Activated CD4-positive, alpha-beta T cell treated with anti-CD3 and anti-CD28 coated beads, Interleukin-2, amount 10 ng/mL, durations not matched to agents 7 days and 5 days (primary cell): ENCODE data around the gene TSPYL2. TPM values are rescaled to one million over a fixed set of nuclear protein-coding genes. Genes with fewer than 3 reads are reported as not detected.

Source experiments
- CTCF ChIA-PET: fragments of 350-600 bp; sonication (Branson Sonifier 250); formaldehyde crosslinking; loops from one replicate; lab custom pipeline; 2021; ENCODE audit warnings: antibody characterized with exemption; lab: Charles Lee
- POLR2A ChIA-PET: fragments of 350-600 bp; sonication (Branson Sonifier 250); formaldehyde crosslinking; loops from one replicate; lab custom pipeline; 2021; ENCODE audit warnings: antibody characterized with exemption; lab: Charles Lee
- DNase-seq: peaks from one replicate; pipeline ENCODE4 v3.0.0-alpha.2; 2020
- H3K27ac Mint-ChIP-seq: one replicate; pipeline ENCODE4 v1.8.0; 2021; ENCODE audit warnings: mild to moderate bottlenecking, moderate library complexity, mixed read lengths
- H3K27me3 Mint-ChIP-seq: one replicate; pipeline ENCODE4 v1.8.0; 2021; ENCODE audit warnings: mixed read lengths
- H3K36me3 Mint-ChIP-seq: one replicate; pipeline ENCODE4 v1.8.0; 2021; ENCODE audit warnings: low read depth, mixed read lengths
- H3K4me1 Mint-ChIP-seq: one replicate; pipeline ENCODE4 v1.8.0; 2021; ENCODE audit warnings: mixed read lengths
- H3K4me3 Mint-ChIP-seq: one replicate; pipeline ENCODE4 v1.8.0; 2021; ENCODE audit warnings: mild to moderate bottlenecking, moderate library complexity, mixed read lengths
- H3K9me3 Mint-ChIP-seq: one replicate; pipeline ENCODE4 v1.8.0; 2021; ENCODE audit warnings: mixed read lengths
- total RNA-seq, 2 experiments: library from RNA; stranded (reverse); gene quantifications; one replicate each; pipeline ENCODE4 v1.2.3, GENCODE V29; 2021

Gene TSPYL2
- total RNA-seq, 2 experiments from 2014 or later = 15.3 to 18.9 TPM

- Mint-ChIP-seq H3K36me3 (peaks cover 6% of the 10 kb centered on the region), H3K27me3 (no peaks in the 10 kb centered on the region), H3K9me3 (no peaks in the 10 kb centered on the region), H3K4me3 (no peak overlapping the region), H3K4me1 (peaks cover 15% of the 10 kb centered on the region), H3K27ac (peak overlapping the region; percentile 36)
- ChIA-PET CTCF (no interaction called here), POLR2A (no interaction called here)
- DNase-seq = no peak
Measured at GRCh38 chrX:53114864-53115549, 32.8 kb downstream of the TSPYL2 start.

- Mint-ChIP-seq H3K36me3 (peaks cover 6% of the 10 kb centered on the region), H3K4me3 (no peak overlapping the region), H3K9me3 (no peaks in the 10 kb centered on the region), H3K27me3 (no peaks in the 10 kb centered on the region), H3K27ac (peak overlapping the region; percentile 36), H3K4me1 (peaks cover 15% of the 10 kb centered on the region)
- CTCF ChIA-PET = no interaction called here
- POLR2A ChIA-PET = no interaction called here
- DNase-seq = no peak
Measured at GRCh38 chrX:53115550-53115874, 33.3 kb downstream of the TSPYL2 start.

GRCh38 chrX:53116101-53116500 is 33.9 kb downstream of the TSPYL2 start:
- ChIA-PET CTCF (no interaction called here), POLR2A (no interaction called here)
- no peak for DNase-seq
- Mint-ChIP-seq H3K36me3 (peaks cover 6% of the 10 kb centered on the region), H3K27ac (no peak overlapping the region), H3K4me3 (no peak overlapping the region), H3K4me1 (peaks cover 15% of the 10 kb centered on the region), H3K27me3 (no peaks in the 10 kb centered on the region), H3K9me3 (no peaks in the 10 kb centered on the region)

- peaks cover 6% of the 10 kb centered on the region for H3K4me1 Mint-ChIP-seq
- POLR2A ChIA-PET = no interaction called here
Measured at GRCh38 chrX:53122013-53122412, 39.8 kb downstream of the TSPYL2 start.

GRCh38 chrX:53125506-53125905 is 43.3 kb downstream of the TSPYL2 start:
- H3K27ac Mint-ChIP-seq = no peak overlapping the region
- H3K27me3 Mint-ChIP-seq = no peaks in the 10 kb centered on the region
- peaks cover 11% of the 10 kb centered on the region for H3K36me3 Mint-ChIP-seq
- peaks cover 2% of the 10 kb centered on the region for H3K9me3 Mint-ChIP-seq
- DNase-seq = no peak
- peaks cover 6% of the 10 kb centered on the region for H3K4me1 Mint-ChIP-seq
- ChIA-PET POLR2A (no interaction called here), CTCF (no interaction called here)
- H3K4me3 Mint-ChIP-seq = no peak overlapping the region

More at GRCh38 chrX:53122013-53122412, 39.8 kb downstream of the TSPYL2 start:
- no peak overlapping the region for H3K4me3 Mint-ChIP-seq
- no peak overlapping the region for H3K27ac Mint-ChIP-seq
- H3K27me3 Mint-ChIP-seq = no peaks in the 10 kb centered on the region
- no peak for DNase-seq
- H3K9me3 Mint-ChIP-seq = peaks cover 2% of the 10 kb centered on the region
- CTCF ChIA-PET = no interaction called here
- H3K36me3 Mint-ChIP-seq = peaks cover 16% of the 10 kb centered on the region

GRCh38 chrX:53126377-53126776 is 44.2 kb downstream of the TSPYL2 start:
- POLR2A ChIA-PET = no interaction called here
- Mint-ChIP-seq H3K4me3 (no peak overlapping the region), H3K27ac (no peak overlapping the region), H3K36me3 (peaks cover 11% of the 10 kb centered on the region), H3K9me3 (peaks cover 2% of the 10 kb centered on the region), H3K27me3 (no peaks in the 10 kb centered on the region), H3K4me1 (peaks cover 6% of the 10 kb centered on the region)
- DNase-seq = no peak
- CTCF ChIA-PET = no interaction called here

DNA sequence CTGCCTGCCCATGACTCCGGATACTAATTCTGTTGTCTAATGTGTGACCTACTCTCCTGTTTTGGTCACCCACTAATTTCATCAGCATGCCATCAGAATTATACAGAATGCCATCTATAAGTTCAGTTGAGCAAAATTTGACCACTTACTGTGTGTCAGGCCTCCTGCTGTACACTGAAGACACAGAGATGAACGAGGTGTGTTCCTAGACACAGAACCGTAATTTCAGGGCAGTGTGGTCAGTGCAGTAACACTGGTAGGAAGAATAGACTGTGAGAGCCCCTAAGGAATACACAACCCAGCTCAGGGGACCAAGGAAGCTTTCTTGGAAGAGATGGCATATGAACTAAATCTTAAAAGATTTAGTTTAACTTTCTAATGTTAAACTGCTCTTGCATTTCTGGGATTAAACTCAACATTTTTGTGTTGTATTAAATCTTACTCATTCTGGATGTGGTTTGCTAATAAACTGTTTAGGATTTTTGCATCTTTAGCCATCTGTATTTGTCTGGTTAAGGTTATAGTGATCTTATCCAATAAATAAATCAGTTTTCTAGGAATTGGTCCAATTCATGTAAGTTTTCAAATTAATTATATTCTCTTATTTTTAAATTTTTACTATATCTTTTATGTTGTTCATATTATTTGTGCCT is 46.1 kb downstream of the TSPYL2 start:
- POLR2A ChIA-PET = no interaction called here
- no peak overlapping the region for H3K27ac Mint-ChIP-seq
- CTCF ChIA-PET = no interaction called here
- peaks cover 6% of the 10 kb centered on the region for H3K4me1 Mint-ChIP-seq
- no peak overlapping the region for H3K4me3 Mint-ChIP-seq
- H3K36me3 Mint-ChIP-seq = peaks cover 11% of the 10 kb centered on the region
- no peaks in the 10 kb centered on the region for H3K27me3 Mint-ChIP-seq
- DNase-seq = no peak
- peaks cover 2% of the 10 kb centered on the region for H3K9me3 Mint-ChIP-seq

DNA sequence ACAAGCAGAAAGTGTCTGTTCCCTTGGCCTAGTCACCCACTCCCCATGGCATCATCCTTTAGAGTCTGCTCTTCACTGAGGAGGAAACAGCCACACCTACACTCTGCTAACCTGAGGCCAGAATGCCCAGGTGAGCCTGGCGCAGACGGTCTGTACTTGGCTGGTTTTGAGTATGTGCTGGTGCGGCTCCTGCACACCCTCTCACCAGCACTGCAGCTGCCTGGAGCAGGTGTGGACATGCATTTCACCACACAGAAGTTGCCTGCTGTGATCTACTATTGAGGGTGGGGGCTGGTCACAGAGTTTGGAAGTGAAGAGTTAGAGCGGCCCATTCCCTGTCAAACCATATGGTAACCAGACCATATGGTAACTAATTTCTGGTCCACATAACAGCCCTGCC is 51.2 kb downstream of the TSPYL2 start:
- no peak overlapping the region for H3K4me3 Mint-ChIP-seq
- no peak overlapping the region for H3K27ac Mint-ChIP-seq
- no peak for DNase-seq
- POLR2A ChIA-PET = no interaction called here
- H3K4me1 Mint-ChIP-seq = no peaks in the 10 kb centered on the region
- H3K9me3 Mint-ChIP-seq = no peaks in the 10 kb centered on the region
- H3K27me3 Mint-ChIP-seq = no peaks in the 10 kb centered on the region
- CTCF ChIA-PET = no interaction called here
- H3K36me3 Mint-ChIP-seq = no peaks in the 10 kb centered on the region

DNA sequence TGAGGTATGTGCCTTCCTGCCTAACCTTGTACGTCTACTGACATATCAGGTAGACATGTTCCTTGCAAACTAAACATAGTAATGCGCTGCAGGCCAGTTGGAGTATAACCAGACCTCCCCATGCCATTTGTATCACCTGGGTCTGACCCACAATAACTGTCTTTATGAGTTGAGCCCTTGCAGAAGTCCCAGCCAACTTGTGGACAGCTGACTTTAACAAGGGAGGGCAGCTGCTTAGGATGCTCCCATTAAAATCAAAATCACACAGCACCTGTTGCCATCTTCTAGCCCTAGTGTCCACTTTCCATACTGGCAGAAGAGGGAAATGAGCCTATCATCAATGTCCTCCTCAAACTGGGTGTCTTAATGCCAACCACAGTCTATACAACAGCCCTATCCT is 53.4 kb downstream of the TSPYL2 start:
- H3K9me3 Mint-ChIP-seq = no peaks in the 10 kb centered on the region
- no peak overlapping the region for H3K27ac Mint-ChIP-seq
- H3K4me3 Mint-ChIP-seq = no peak overlapping the region
- no peaks in the 10 kb centered on the region for H3K27me3 Mint-ChIP-seq
- H3K4me1 Mint-ChIP-seq = peaks cover 2% of the 10 kb centered on the region
- POLR2A ChIA-PET = no interaction called here
- CTCF ChIA-PET = interaction anchor here (1.1 kb wide), 1 partner anchor 24 kb away, joined by 3 read pairs; no protein-coding TSS in a partner anchor
- no peaks in the 10 kb centered on the region for H3K36me3 Mint-ChIP-seq
- no peak for DNase-seq

Other genes with a start within 250 kb of the TSPYL2 start
- gene XAGE3, start 214.3 kb upstream of the TSPYL2 start, total RNA-seq = not detected
- 10 to 100 TPM; 12.9 to 15.7 TPM for gene FAM156B, start 185.0 kb upstream of the TSPYL2 start, total RNA-seq
- gene FAM156A, start 123.8 kb upstream of the TSPYL2 start, total RNA-seq = 10 to 100 TPM; 23.5 to 25.7 TPM
- gene GPR173, start 33.6 kb upstream of the TSPYL2 start, total RNA-seq = not detected
- 10 to 100 TPM in 1 of 2 experiments, 1 to 10 TPM in 1; 9.7 to 10.5 TPM for gene KANTR, start 11.8 kb downstream of the TSPYL2 start, total RNA-seq
- 10 to 100 TPM; 77.2 to 81.2 TPM for gene KDM5C, start 142.8 kb downstream of the TSPYL2 start, total RNA-seq
- under 1 TPM; 0.10 to 0.12 TPM for gene IQSEC2, start 199.2 kb downstream of the TSPYL2 start, total RNA-seq